Lower leg skin (tissue), 4 donors: Measurements from ENCODE around the gene EFHC1. TPM values are rescaled to one million over a fixed set of nuclear protein-coding genes. Genes with fewer than 3 reads are reported as not detected.

Experiments used
- DNase-seq, 2 donors: peaks; one replicate each; pipeline ENCODE4 v3.0.0-alpha.2; 2019; ENCODE audit warnings: low spot score in 2 of 2
- H3K4me3 ChIP-seq: fragments of 200-600 bp; sonication (generic); 2 replicates; pipeline ENCODE4 v1.5.1; 2017; ENCODE audit warnings: mild to moderate bottlenecking, low read depth; ENCODE audit not compliant: poor library complexity, severe bottlenecking
- POLR2A ChIP-seq, 2 donors: fragments of 450-650 bp; IDR thresholded peaks; one replicate each; pipeline ENCODE4 v1.6.1; 2016 to 2017; ENCODE audit warnings: antibody characterized with exemption in 2 of 2, mild to moderate bottlenecking in 1 of 2, moderate library complexity in 1 of 2
- WGBS, 2 donors: methylation state at CpG; one replicate each; pipeline ENCODE4 v1.1.5; 2018; 5-methylcytosine and 5-hydroxymethylcytosine counted together
- intact Hi-C: fragments of 100-400 bp; cut with DNase I; formaldehyde crosslinking; loops from one replicate; pipeline ENCODE4 v1.15.0; 2023; ENCODE audit warnings: low total_unique reads
- total RNA-seq, 4 donors: library from RNA; depleted of rRNA; stranded (reverse); fragments of >200 nt; gene quantifications; one replicate each; pipeline ENCODE4 v1.1.0, GENCODE V29; 2016
- TF ChIP-seq, protein P1 (sequence below), 3 donors: fragments of 450-650 bp; IDR thresholded peaks; one replicate each; pipeline ENCODE4 v1.5.1; 2016; ENCODE audit warnings: antibody characterized with exemption in 3 of 3, mild to moderate bottlenecking in 3 of 3, moderate library complexity in 2 of 3

The EFHC1 gene
- total RNA-seq, 4 donors from 2014 or later, result 12.2 to 22.8 (median 18.1) TPM

DNA sequence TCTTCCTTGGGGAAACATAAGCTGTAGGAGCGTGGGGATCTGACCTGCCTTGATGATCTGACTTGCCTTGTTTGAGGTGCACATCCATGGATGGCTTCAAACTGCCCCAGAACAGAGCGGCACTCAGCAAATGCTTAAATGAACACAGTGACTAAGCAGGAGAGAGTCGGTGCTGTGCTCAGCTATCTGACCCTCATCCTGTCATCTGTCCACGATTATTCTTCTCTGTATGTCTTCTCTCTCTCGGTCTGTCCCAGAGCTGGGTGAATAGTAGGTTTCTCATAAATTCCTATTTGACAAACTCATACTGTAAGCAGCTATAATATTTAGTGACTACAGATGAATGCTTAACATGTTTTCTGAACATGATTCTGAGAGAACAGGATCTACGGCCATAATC, 119.5 kb downstream of the EFHC1 start:
- TF ChIP-seq POLR2A (IDR thresholded peaks at IDR 0.05), result no peak
- TF ChIP-seq, protein P1, sequence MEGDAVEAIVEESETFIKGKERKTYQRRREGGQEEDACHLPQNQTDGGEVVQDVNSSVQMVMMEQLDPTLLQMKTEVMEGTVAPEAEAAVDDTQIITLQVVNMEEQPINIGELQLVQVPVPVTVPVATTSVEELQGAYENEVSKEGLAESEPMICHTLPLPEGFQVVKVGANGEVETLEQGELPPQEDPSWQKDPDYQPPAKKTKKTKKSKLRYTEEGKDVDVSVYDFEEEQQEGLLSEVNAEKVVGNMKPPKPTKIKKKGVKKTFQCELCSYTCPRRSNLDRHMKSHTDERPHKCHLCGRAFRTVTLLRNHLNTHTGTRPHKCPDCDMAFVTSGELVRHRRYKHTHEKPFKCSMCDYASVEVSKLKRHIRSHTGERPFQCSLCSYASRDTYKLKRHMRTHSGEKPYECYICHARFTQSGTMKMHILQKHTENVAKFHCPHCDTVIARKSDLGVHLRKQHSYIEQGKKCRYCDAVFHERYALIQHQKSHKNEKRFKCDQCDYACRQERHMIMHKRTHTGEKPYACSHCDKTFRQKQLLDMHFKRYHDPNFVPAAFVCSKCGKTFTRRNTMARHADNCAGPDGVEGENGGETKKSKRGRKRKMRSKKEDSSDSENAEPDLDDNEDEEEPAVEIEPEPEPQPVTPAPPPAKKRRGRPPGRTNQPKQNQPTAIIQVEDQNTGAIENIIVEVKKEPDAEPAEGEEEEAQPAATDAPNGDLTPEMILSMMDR (IDR thresholded peaks at IDR 0.05), result no peak
- H3K4me3 ChIP-seq, result no peak overlapping the region
- no peak for DNase-seq
- 57 to 82% methylated on average over 6 of the region's 6 CpGs for WGBS, 2 donors
- intact Hi-C loops, result no loop called here

DNA sequence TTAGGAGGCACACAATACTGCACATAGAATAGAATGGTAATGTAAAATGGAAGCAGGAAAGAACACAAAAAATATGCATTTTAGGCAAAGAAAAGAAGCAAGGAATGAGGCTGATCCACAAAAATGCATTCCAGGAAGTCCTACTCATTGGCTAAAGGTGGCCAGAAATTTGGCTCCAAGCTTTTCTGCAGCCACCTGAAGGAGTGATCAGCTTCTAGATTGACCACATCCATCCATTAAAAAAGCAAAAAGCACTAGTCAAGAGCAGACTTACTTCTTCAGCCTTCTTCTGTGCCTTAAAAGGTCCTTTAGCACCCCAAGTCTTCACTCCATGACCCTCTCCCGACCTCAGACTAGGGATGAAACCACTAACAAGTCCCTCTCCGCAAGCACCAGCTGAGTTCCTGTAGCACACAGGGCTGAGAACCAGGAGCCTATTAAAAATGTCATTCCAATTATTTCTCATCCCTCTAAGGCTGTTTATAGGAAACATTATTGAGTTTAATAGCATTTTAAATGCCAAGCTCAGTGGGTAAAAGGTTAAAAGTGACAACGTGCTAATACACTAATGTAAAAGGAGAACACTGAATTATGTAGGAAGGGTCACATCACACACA, 120.3 kb downstream of the EFHC1 start:
- intact Hi-C loops, result no loop called here
- WGBS, 2 donors, result 70 to 75% methylated on average over 3 of the region's 3 CpGs
- H3K4me3 ChIP-seq, result no peak overlapping the region

DNA sequence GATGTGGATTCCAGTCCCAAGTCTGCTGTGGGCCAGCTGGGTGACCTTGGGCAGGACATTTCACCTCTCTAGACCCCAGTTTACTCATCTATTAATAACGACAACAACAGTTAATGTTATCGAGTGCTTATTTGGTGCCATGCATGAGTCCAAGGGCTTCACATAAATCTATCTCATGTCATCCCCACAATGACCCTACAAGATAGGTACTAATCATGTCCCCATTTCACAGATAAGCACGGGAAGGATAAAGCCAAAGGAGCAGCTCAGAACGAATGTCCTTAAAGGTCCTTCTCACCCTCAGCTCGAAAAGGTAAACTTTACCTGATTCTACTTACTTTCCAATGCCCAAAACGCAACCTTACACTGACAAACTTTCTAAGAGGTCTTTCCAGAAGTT, 121.0 kb downstream of the EFHC1 start:
- peak in 1 of 2 donors; percentile 29 for DNase-seq
- WGBS, 2 donors, result 89 to 90% methylated on average over 6 of the region's 6 CpGs
- no peak overlapping the region for H3K4me3 ChIP-seq
- TF ChIP-seq POLR2A (IDR thresholded peaks at IDR 0.05), result no peak
- TF ChIP-seq, protein P1 (IDR thresholded peaks at IDR 0.05), result no peak
- intact Hi-C loops, result no loop called here

More for the DNA sequence above, 120.3 kb downstream of the EFHC1 start:
- TF ChIP-seq, protein P1 (IDR thresholded peaks at IDR 0.05), result no peak
- no peak for TF ChIP-seq POLR2A (IDR thresholded peaks at IDR 0.05)
- DNase-seq, result peak in 1 of 2 donors; percentile 13

DNA sequence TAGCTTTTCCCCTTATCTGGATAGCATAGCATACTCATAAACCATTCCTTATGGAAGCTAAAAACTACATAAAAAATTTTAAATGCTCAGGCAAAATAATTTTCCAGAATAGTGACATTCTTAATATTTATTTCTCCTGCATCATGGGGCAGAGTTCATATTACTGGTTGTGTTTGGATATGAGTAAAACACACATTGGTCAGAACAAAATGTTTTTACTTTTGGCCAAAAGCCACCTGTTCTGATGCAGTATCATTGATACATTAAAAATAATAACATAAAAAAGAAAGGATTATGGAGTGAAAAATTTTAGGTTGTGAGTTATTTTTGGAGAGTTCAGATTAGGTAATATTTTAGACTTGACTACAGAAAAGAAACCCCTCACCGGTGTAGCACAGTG, 123.1 kb downstream of the EFHC1 start:
- no peak overlapping the region for H3K4me3 ChIP-seq
- no peak for DNase-seq
- no peak for TF ChIP-seq POLR2A (IDR thresholded peaks at IDR 0.05)
- TF ChIP-seq, protein P1 (IDR thresholded peaks at IDR 0.05), result no peak
- intact Hi-C loops, result no loop called here
- WGBS, 2 donors, result 78 to 84% methylated on average over 1 of the region's 1 CpG

DNA sequence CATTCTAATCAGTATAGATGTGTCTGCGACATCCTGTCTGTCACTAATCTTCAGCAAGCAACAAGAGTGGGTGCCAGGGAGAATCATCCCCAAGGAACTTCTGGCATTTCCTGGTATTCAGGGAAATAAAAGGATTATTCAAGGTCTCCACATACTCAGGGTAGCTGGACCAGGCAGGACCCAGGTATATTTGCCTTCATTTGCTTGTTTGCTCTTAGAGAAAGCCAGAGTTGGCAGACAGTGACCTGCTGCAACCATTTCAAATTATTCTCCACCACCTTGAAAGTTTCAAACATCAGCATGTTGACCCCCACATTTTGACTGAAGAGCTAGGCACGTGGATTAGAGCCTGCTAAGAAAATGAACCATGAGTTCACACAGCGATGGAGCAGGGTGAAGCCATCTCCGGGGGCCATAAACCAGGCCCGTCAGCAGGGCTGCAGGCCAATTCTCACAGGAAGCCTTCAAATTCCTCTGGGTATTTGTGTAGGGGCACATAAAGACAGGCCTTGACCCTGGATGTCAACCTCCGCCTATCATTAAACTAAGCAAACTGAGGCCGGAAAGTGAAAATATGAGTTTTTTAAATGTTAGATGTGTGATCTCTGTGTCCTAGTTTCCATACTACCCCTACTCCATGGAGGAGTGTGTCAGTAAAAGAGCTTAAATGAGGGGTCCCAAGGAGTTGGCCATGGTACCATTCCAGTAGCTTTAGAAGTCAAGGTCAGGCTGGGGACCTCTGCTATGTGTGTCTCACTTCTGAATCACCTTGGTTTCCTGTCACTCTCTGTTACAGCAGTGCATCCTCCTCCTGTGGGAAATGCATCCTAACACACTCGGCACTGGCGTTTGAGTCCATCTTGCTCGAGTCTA, 123.8 kb downstream of the EFHC1 start:
- peak in 1 of 2 donors; percentile 34 for DNase-seq
- TF ChIP-seq POLR2A (IDR thresholded peaks at IDR 0.05), result no peak
- TF ChIP-seq, protein P1 (IDR thresholded peaks at IDR 0.05), result no peak
- H3K4me3 ChIP-seq, result no peak overlapping the region
- WGBS, 2 donors, result 71 to 81% methylated on average over 10 of the region's 10 CpGs
- intact Hi-C loops, result no loop called here
